ENCODE data around the gene ATP5F1B. TPM values are rescaled to one million over a fixed set of nuclear protein-coding genes. Genes with fewer than 3 reads are reported as not detected.

ATP5F1B gene
- total RNA-seq, 4 donors from 2014 or later = 315 to 472 (median 432) TPM

GRCh38 chr12:56645201-56645716, 525 bp downstream of the ATP5F1B start:
- peak overlapping the region; percentile 89 to 96 for H3K4me3 ChIP-seq
- no peak for ATAC-seq
- no peak for TF ChIP-seq POLR2A (IDR thresholded peaks at IDR 0.05)
- TF ChIP-seq, protein P1, sequence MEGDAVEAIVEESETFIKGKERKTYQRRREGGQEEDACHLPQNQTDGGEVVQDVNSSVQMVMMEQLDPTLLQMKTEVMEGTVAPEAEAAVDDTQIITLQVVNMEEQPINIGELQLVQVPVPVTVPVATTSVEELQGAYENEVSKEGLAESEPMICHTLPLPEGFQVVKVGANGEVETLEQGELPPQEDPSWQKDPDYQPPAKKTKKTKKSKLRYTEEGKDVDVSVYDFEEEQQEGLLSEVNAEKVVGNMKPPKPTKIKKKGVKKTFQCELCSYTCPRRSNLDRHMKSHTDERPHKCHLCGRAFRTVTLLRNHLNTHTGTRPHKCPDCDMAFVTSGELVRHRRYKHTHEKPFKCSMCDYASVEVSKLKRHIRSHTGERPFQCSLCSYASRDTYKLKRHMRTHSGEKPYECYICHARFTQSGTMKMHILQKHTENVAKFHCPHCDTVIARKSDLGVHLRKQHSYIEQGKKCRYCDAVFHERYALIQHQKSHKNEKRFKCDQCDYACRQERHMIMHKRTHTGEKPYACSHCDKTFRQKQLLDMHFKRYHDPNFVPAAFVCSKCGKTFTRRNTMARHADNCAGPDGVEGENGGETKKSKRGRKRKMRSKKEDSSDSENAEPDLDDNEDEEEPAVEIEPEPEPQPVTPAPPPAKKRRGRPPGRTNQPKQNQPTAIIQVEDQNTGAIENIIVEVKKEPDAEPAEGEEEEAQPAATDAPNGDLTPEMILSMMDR (IDR thresholded peaks at IDR 0.05) = peak in 2 of 4 experiments; percentile 2 to 7
- WGBS, 2 donors (ENCODE audit: low coverage in 1 of 2) = 0% methylated on average over 2 to 25 of the region's 29 CpGs
- H3K36me3 ChIP-seq = peaks cover 5 to 44% of the 10 kb centered on the region in 2 donors
- peaks cover 4 to 55% (median 13%) of the 10 kb centered on the region in 3 donors for H3K4me1 ChIP-seq
- H3K27me3 ChIP-seq = no peaks in the 10 kb centered on the region
- no peaks in the 10 kb centered on the region for H3K9me3 ChIP-seq
- H3K27ac ChIP-seq = peak overlapping the region; percentile 94 to 96 (median 96)

- Histone ChIP-seq H3K4me3 (peak overlapping the region; percentile 89 to 96), H3K4me1 (peaks cover 4 to 61% (median 13%) of the 10 kb centered on the region in 3 donors), H3K9me3 (no peaks in the 10 kb centered on the region), H3K36me3 (peaks cover 5 to 50% of the 10 kb centered on the region in 2 donors), H3K27ac (peak overlapping the region; percentile 94 to 96 (median 96)), H3K27me3 (no peaks in the 10 kb centered on the region)
- ATAC-seq = no peak
- WGBS, 2 donors (ENCODE audit: low coverage in 1 of 2) = 38 to 50% methylated on average over 3 to 4 of the region's 4 CpGs
- TF ChIP-seq, protein P1 (IDR thresholded peaks at IDR 0.05) = no peak
- TF ChIP-seq POLR2A (IDR thresholded peaks at IDR 0.05) (no peak), EP300 (IDR thresholded peaks at IDR 0.05) (no peak)
Measured at GRCh38 chr12:56644654-56645053, 1.1 kb downstream of the ATP5F1B start.

GRCh38 chr12:56641219-56641618, 4.6 kb downstream of the ATP5F1B start:
- H3K27me3 ChIP-seq = no peaks in the 10 kb centered on the region
- peaks cover 5 to 71% of the 10 kb centered on the region in 2 donors for H3K36me3 ChIP-seq
- TF ChIP-seq EP300 (IDR thresholded peaks at IDR 0.05) (no peak), POLR2A (IDR thresholded peaks at IDR 0.05) (no peak)
- no peaks in the 10 kb centered on the region for H3K9me3 ChIP-seq
- H3K27ac ChIP-seq = peak overlapping the region in 1 of 4 donors; percentile 44
- WGBS, 2 donors (ENCODE audit: low coverage in 1 of 2) = 45 to 63% methylated on average over 2 to 5 of the region's 6 CpGs
- ATAC-seq = no peak
- H3K4me1 ChIP-seq = peaks cover 4 to 74% (median 17%) of the 10 kb centered on the region in 3 donors
- no peak overlapping the region for H3K4me3 ChIP-seq

GRCh38 chr12:56637621-56638020, 8.2 kb downstream of the ATP5F1B start:
- H3K4me3 ChIP-seq = no peak overlapping the region
- peaks cover 9 to 77% (median 18%) of the 10 kb centered on the region in 3 donors for H3K4me1 ChIP-seq
- no peak for ATAC-seq
- 30 to 36% methylated on average over 2 of the region's 2 CpGs for WGBS, 2 donors (ENCODE audit: low coverage in 1 of 2)
- TF ChIP-seq POLR2A (IDR thresholded peaks at IDR 0.05) (no peak), POLR2AphosphoS5 (IDR thresholded peaks at IDR 0.05) (no peak)
- H3K36me3 ChIP-seq = peaks cover 5 to 51% of the 10 kb centered on the region in 2 donors
- no peaks in the 10 kb centered on the region for H3K9me3 ChIP-seq
- no peaks in the 10 kb centered on the region for H3K27me3 ChIP-seq
- peak overlapping the region; percentile 90 to 98 (median 94) for H3K27ac ChIP-seq

GRCh38 chr12:56636675-56637540, 8.9 kb downstream of the ATP5F1B start:
- ATAC-seq = peak; percentile 92

More at GRCh38 chr12:56636675-56637540, 8.9 kb downstream of the ATP5F1B start:
- Histone ChIP-seq H3K27me3 (no peaks in the 10 kb centered on the region), H3K9me3 (no peaks in the 10 kb centered on the region), H3K27ac (peak overlapping the region; percentile 90 to 98 (median 94)), H3K4me1 (peaks cover 9 to 77% (median 25%) of the 10 kb centered on the region in 3 donors), H3K4me3 (peak overlapping the region; percentile 65 to 83), H3K36me3 (peaks cover 0 to 44% of the 10 kb centered on the region in 2 donors)
- TF ChIP-seq EP300 (IDR thresholded peaks at IDR 0.05) = no peak
- TF ChIP-seq, protein P1 (IDR thresholded peaks at IDR 0.05) = peak; percentile 21 to 74 (median 56)
- peak; percentile 90 for TF ChIP-seq POLR2AphosphoS5 (IDR thresholded peaks at IDR 0.05)
- TF ChIP-seq POLR2A (IDR thresholded peaks at IDR 0.05) = no peak
- WGBS, 2 donors (ENCODE audit: low coverage in 1 of 2) = 0 to 1% methylated on average over 6 to 7 of the region's 12 CpGs

All from gastroesophageal sphincter (tissue), 4 donors.